Progenitor cell of endocrine pancreas (in vitro differentiated cells): Measurements from ENCODE around the gene ATN1. TPM values are rescaled to one million over a fixed set of nuclear protein-coding genes. Genes with fewer than 3 reads are reported as not detected.

Experiments used
- DNase-seq: peaks from one replicate; pipeline ENCODE4 v3.0.0; 2021; ENCODE audit warnings: low spot score; ENCODE audit not compliant: unreplicated experiment
- H3K27ac Mint-ChIP-seq: 2 replicates; pipeline ENCODE4 v1.8.0; 2021; ENCODE audit warnings: mild to moderate bottlenecking, moderate library complexity, mixed read lengths
- H3K27me3 Mint-ChIP-seq: 2 replicates; pipeline ENCODE4 v1.8.0; 2021; ENCODE audit warnings: mixed read lengths
- H3K36me3 Mint-ChIP-seq: 2 replicates; pipeline ENCODE4 v1.8.0; 2022; ENCODE audit warnings: mixed read lengths; ENCODE audit not compliant: insufficient read depth
- H3K4me1 Mint-ChIP-seq: 2 replicates; pipeline ENCODE4 v1.8.0; 2021; ENCODE audit warnings: low read depth, mixed read lengths
- H3K4me3 Mint-ChIP-seq: 2 replicates; pipeline ENCODE4 v1.8.0; 2021; ENCODE audit warnings: low read depth, mild to moderate bottlenecking, moderate library complexity, mixed read lengths
- H3K9me3 Mint-ChIP-seq: 2 replicates; pipeline ENCODE4 v1.8.0; 2021; ENCODE audit warnings: low read depth, mixed read lengths
- CTCF ChIP-seq: fragments of 200-600 bp; sonication (generic); IDR thresholded peaks from one replicate; pipeline ENCODE4 v1.5.0; 2021; ENCODE audit warnings: antibody characterized with exemption, mild to moderate bottlenecking; ENCODE audit not compliant: unreplicated experiment
- total RNA-seq: library from RNA; stranded (reverse); gene quantifications from 2 replicates; pipeline ENCODE4 v1.2.1, GENCODE V29; 2021

ATN1 gene
- total RNA-seq, 1 donor from 2014 or later, result 250 TPM

- TF ChIP-seq CTCF, result no peak
- H3K4me3 Mint-ChIP-seq, result peak overlapping the region; percentile 75
- no peaks in the 10 kb centered on the region for H3K9me3 Mint-ChIP-seq
- H3K27me3 Mint-ChIP-seq, result no peaks in the 10 kb centered on the region
- H3K4me1 Mint-ChIP-seq, result peaks cover 25% of the 10 kb centered on the region
- H3K36me3 Mint-ChIP-seq, result peaks cover 50% of the 10 kb centered on the region
- H3K27ac Mint-ChIP-seq, result peak overlapping the region; percentile 98
- no peak for DNase-seq
Observed at GRCh38 chr12:6938353-6939190, 10.8 kb downstream of the ATN1 start.

- Mint-ChIP-seq H3K36me3 (peaks cover 45% of the 10 kb centered on the region), H3K9me3 (no peaks in the 10 kb centered on the region), H3K27me3 (no peaks in the 10 kb centered on the region), H3K4me1 (peaks cover 27% of the 10 kb centered on the region), H3K27ac (peak overlapping the region; percentile 56), H3K4me3 (peak overlapping the region; percentile 5)
- DNase-seq, result no peak
- no peak for TF ChIP-seq CTCF
Observed at GRCh38 chr12:6939191-6939540, 11.4 kb downstream of the ATN1 start.

- H3K4me3 Mint-ChIP-seq, result no peak overlapping the region
- H3K4me1 Mint-ChIP-seq, result peaks cover 43% of the 10 kb centered on the region
- DNase-seq, result no peak
- no peaks in the 10 kb centered on the region for H3K9me3 Mint-ChIP-seq
- H3K27ac Mint-ChIP-seq, result peak overlapping the region; percentile 78
- H3K36me3 Mint-ChIP-seq, result peaks cover 26% of the 10 kb centered on the region
- TF ChIP-seq CTCF, result no peak
- no peaks in the 10 kb centered on the region for H3K27me3 Mint-ChIP-seq
Observed at GRCh38 chr12:6941267-6941666, 13.5 kb downstream of the ATN1 start.

- no peak for DNase-seq
- no peak for TF ChIP-seq CTCF
- no peak overlapping the region for H3K4me3 Mint-ChIP-seq
- H3K27me3 Mint-ChIP-seq, result no peaks in the 10 kb centered on the region
- peaks cover 42% of the 10 kb centered on the region for H3K4me1 Mint-ChIP-seq
- H3K9me3 Mint-ChIP-seq, result no peaks in the 10 kb centered on the region
- H3K36me3 Mint-ChIP-seq, result peaks cover 22% of the 10 kb centered on the region
- H3K27ac Mint-ChIP-seq, result no peak overlapping the region
Observed at GRCh38 chr12:6941782-6942181, 14.0 kb downstream of the ATN1 start.

GRCh38 chr12:6942331-6942665 is 14.5 kb downstream of the ATN1 start:
- DNase-seq, result no peak
- Mint-ChIP-seq H3K27ac (peak overlapping the region; percentile 100), H3K4me3 (no peak overlapping the region), H3K36me3 (peaks cover 21% of the 10 kb centered on the region), H3K27me3 (no peaks in the 10 kb centered on the region), H3K9me3 (no peaks in the 10 kb centered on the region), H3K4me1 (peaks cover 44% of the 10 kb centered on the region)
- no peak for TF ChIP-seq CTCF
